MM.1S (cell line): Measurements from ENCODE around the gene CRP.

ENCODE experiments used
- EZH2 ChIP-seq: fragments of 300-600 bp; sonication (generic); optimal IDR thresholded peaks from 2 replicates; pipeline ENCODE3; 2017; ENCODE audit warnings: low read depth, mild to moderate bottlenecking, antibody characterized with exemption, low read length, mixed read lengths
- TF ChIP-seq, protein P1 (sequence below): fragments of 300-600 bp; sonication (generic); IDR thresholded peaks from 2 replicates; pipeline ENCODE4 v1.5.1; 2016; ENCODE audit warnings: antibody characterized with exemption, low read length, mixed read lengths

DNA sequence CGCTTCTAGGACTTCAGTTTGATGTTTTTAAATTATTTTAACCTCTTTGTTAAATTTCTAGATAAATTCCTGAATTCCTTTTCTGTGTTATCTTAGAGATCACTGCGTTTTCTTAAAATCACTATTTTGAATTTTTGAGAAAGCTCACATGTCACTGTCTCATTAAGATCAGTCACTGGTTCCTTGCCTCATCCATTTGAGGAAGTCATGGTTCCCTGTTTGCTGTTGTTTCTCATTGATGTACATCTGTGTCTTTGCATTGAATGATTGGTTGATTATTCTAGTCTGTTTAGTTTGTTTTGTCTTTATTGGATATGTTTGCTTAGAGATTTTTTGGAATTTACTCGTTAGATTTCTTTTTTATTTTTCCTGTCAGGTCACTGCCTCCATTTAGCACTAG, 50.1 kb downstream of the CRP start:
- TF ChIP-seq, protein P1, sequence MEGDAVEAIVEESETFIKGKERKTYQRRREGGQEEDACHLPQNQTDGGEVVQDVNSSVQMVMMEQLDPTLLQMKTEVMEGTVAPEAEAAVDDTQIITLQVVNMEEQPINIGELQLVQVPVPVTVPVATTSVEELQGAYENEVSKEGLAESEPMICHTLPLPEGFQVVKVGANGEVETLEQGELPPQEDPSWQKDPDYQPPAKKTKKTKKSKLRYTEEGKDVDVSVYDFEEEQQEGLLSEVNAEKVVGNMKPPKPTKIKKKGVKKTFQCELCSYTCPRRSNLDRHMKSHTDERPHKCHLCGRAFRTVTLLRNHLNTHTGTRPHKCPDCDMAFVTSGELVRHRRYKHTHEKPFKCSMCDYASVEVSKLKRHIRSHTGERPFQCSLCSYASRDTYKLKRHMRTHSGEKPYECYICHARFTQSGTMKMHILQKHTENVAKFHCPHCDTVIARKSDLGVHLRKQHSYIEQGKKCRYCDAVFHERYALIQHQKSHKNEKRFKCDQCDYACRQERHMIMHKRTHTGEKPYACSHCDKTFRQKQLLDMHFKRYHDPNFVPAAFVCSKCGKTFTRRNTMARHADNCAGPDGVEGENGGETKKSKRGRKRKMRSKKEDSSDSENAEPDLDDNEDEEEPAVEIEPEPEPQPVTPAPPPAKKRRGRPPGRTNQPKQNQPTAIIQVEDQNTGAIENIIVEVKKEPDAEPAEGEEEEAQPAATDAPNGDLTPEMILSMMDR, result no peak
- TF ChIP-seq EZH2, result no peak
